Measurements from ENCODE around the gene RAP1A.
"Not testable (repeated sequence)": the region's sequence is repeated elsewhere in the genome, so short reads cannot be mapped to it uniquely, and the experiment has no call there.

The RAP1A gene

GRCh38 chr1:111742292-111742691 lies 122.7 kb downstream of the RAP1A start:
- H3K4me1 ChIP-seq (ENCODE audit: insufficient read depth, low read length) = peaks cover 12% of the 10 kb centered on the region
- not testable (repeated sequence) for H3K9ac ChIP-seq (ENCODE audit: low read depth, low read length); H3K9me3 ChIP-seq (ENCODE audit: control insufficient read depth, insufficient read depth, low read length)

DNA sequence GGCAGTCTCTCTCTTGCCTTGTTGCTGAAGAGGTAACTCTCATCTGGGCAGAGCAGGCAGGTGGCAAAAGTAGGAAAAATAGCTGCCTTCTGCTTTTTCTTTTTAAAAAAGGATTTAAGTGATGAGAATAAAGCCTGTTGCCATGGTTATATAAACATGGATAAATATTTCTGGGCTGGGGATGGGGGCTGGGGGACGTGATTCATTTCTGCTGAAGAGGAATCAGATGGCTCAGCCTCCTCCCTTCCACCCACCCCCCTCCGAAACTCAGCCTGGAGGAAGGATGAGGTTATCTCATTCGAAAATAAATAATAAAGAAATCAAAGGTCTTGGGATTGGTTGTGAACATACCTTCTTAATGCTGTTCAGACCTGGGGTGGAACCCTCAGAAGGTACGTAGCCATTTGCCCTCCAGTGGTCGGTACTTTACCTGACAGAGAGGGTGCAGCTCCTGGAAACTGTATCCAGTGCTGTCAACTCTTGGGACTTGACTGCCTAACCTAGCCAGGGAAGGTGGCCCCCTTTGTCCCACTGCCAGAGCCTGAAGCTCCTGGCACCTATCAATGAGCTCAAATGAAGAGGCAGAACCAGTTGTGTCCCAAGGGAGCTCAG lies 123.5 kb downstream of the RAP1A start:
- peaks cover 9% of the 10 kb centered on the region; the same call in 1 of the 2 replicates for H3K4me1 ChIP-seq (ENCODE audit: insufficient read depth, low read length)
- no peak overlapping the region for H3K9ac ChIP-seq (ENCODE audit: low read depth, low read length)
- H3K36me3 ChIP-seq (ENCODE audit: insufficient read depth, low read length) = no peaks in the 10 kb centered on the region
- no peaks in the 10 kb centered on the region for H3K9me3 ChIP-seq (ENCODE audit: control insufficient read depth, insufficient read depth, low read length)

More at GRCh38 chr1:111742292-111742691, 122.7 kb downstream of the RAP1A start:
- not testable (repeated sequence) for H3K36me3 ChIP-seq (ENCODE audit: insufficient read depth, low read length)

GRCh38 chr1:111743679-111744101 lies 124.1 kb downstream of the RAP1A start:
- no peaks in the 10 kb centered on the region for H3K9me3 ChIP-seq (ENCODE audit: control insufficient read depth, insufficient read depth, low read length)
- H3K9ac ChIP-seq (ENCODE audit: low read depth, low read length) = no peak overlapping the region
- H3K4me1 ChIP-seq (ENCODE audit: insufficient read depth, low read length) = peaks cover 15% of the 10 kb centered on the region
- no peaks in the 10 kb centered on the region for H3K36me3 ChIP-seq (ENCODE audit: insufficient read depth, low read length)

- H3K36me3 ChIP-seq (ENCODE audit: insufficient read depth, low read length) = no peaks in the 10 kb centered on the region
Observed at GRCh38 chr1:111745675-111746613, 126.4 kb downstream of the RAP1A start.

DNA sequence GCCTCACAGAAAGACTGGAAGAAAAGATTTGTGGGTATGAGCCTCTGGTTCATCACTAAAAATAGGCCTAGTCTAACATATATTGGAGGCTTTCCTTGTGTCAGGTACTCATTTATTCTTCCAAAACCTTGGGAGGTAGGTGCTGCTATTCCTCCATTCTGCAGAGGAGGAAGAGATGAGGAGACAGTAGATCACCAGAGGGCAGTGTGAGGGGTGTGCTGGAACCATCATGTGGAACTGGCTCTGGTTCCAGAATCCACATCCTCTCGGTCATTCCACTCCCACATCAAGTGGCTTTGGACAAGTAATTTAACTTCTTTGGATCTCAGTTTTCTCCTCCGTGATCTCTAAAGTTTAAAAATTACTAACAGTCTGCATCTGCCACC lies 127.0 kb downstream of the RAP1A start:
- H3K36me3 ChIP-seq (ENCODE audit: insufficient read depth, low read length) = no peaks in the 10 kb centered on the region
- no peaks in the 10 kb centered on the region for H3K9me3 ChIP-seq (ENCODE audit: control insufficient read depth, insufficient read depth, low read length)
- H3K4me1 ChIP-seq (ENCODE audit: insufficient read depth, low read length) = peaks cover 27% of the 10 kb centered on the region
- no peak overlapping the region for H3K9ac ChIP-seq (ENCODE audit: low read depth, low read length)

More at GRCh38 chr1:111745675-111746613, 126.4 kb downstream of the RAP1A start:
- Histone ChIP-seq H3K9ac (ENCODE audit: low read depth, low read length) (no peak overlapping the region), H3K4me1 (ENCODE audit: insufficient read depth, low read length) (peaks cover 32% of the 10 kb centered on the region), H3K9me3 (ENCODE audit: control insufficient read depth, insufficient read depth, low read length) (no peaks in the 10 kb centered on the region)

DNA sequence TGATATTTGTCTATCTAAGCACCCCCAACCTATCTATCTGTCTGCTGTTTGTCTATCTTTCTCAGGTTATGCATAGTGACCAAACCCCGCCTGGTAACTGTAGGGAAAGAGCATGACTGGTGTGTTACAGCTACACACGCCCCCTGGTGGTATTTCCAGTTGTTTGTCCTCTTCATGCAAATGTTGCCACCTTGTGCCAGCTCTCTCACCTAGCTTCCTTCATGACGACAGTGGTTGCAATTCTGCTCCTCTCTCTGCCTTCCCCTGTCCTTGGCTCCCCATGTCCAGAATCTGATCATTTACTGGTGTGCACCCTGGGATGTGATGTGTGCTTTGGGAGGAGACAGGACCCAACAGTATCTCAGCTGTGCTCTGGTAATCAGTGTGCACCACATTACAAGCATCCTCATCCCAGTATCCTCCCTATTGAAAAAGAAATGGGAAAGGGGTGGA lies 127.7 kb downstream of the RAP1A start:
- H3K36me3 ChIP-seq (ENCODE audit: insufficient read depth, low read length) = no peaks in the 10 kb centered on the region
- H3K9me3 ChIP-seq (ENCODE audit: control insufficient read depth, insufficient read depth, low read length) = no peaks in the 10 kb centered on the region
- H3K4me1 ChIP-seq (ENCODE audit: insufficient read depth, low read length) = peaks cover 27% of the 10 kb centered on the region
- no peak overlapping the region for H3K9ac ChIP-seq (ENCODE audit: low read depth, low read length)

- H3K36me3 ChIP-seq (ENCODE audit: insufficient read depth, low read length) = no peaks in the 10 kb centered on the region
- no peaks in the 10 kb centered on the region for H3K9me3 ChIP-seq (ENCODE audit: control insufficient read depth, insufficient read depth, low read length)
- H3K4me1 ChIP-seq (ENCODE audit: insufficient read depth, low read length) = peaks cover 27% of the 10 kb centered on the region
- H3K9ac ChIP-seq (ENCODE audit: low read depth, low read length) = no peak overlapping the region
Observed at GRCh38 chr1:111747947-111748346, 128.4 kb downstream of the RAP1A start.

DNA sequence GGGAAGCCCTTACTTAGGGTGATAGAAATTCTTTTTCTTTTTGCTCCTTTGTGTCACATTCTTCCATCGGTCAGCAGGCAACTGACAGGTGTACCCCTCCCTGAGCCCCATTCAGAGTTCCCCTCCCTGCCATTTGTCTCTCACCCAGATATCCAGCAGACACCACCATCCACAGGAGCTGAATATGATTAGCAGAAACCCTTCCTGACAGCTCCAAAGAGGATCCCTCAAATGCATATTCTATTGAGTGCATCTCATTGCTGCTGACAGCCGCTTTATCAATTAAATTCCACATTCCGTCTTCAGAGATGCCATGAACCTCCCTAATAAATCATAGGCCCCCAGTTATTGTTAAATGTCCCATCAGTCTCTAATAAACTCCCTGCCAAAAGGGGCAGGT lies 130.0 kb downstream of the RAP1A start:
- Histone ChIP-seq H3K4me1 (ENCODE audit: insufficient read depth, low read length) (peaks cover 27% of the 10 kb centered on the region), H3K9ac (ENCODE audit: low read depth, low read length) (no peak overlapping the region)

GRCh38 chr1:111750856-111751255 lies 131.3 kb downstream of the RAP1A start:
- Histone ChIP-seq H3K36me3 (ENCODE audit: insufficient read depth, low read length) (no peaks in the 10 kb centered on the region), H3K4me1 (ENCODE audit: insufficient read depth, low read length) (peaks cover 27% of the 10 kb centered on the region), H3K9ac (ENCODE audit: low read depth, low read length) (no peak overlapping the region), H3K9me3 (ENCODE audit: control insufficient read depth, insufficient read depth, low read length) (no peaks in the 10 kb centered on the region)

More for the DNA sequence above, 130.0 kb downstream of the RAP1A start:
- H3K36me3 ChIP-seq (ENCODE audit: insufficient read depth, low read length) = no peaks in the 10 kb centered on the region
- H3K9me3 ChIP-seq (ENCODE audit: control insufficient read depth, insufficient read depth, low read length) = no peaks in the 10 kb centered on the region

DNA sequence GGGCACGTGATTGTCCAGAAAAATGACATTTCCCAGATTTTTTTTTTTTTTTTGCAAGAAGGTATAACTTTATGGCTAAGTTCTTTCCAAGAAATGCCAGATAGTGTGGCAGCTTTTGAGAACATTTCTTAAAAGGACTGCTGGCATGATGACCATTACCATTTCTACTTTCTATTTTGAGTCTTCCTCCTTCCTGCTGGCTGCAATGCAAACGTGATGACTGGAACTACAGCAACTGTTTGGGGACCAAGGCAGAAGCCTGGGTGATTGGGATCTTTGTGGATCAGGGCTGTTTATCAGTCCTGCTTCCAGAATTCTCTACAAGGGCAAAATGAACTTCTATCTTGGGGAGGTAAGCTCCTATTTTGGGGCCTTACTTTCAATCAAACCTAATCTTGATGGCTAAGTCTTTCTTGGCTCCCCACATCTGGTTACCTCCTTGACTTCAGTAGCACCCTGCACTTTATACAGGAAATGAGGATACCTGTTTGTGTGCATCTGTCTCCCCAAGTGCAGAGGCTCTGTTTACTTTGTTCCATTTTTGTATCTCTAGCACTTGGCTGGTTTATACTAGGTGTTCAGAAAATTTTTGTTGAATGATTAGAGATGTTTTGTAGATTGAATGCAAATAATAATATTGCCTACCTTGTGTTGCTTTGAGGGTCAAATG lies 132.5 kb downstream of the RAP1A start:
- peaks cover 27% of the 10 kb centered on the region for H3K4me1 ChIP-seq (ENCODE audit: insufficient read depth, low read length)
- H3K9me3 ChIP-seq (ENCODE audit: control insufficient read depth, insufficient read depth, low read length) = no peaks in the 10 kb centered on the region
- H3K9ac ChIP-seq (ENCODE audit: low read depth, low read length) = no peak overlapping the region
- H3K36me3 ChIP-seq (ENCODE audit: insufficient read depth, low read length) = no peaks in the 10 kb centered on the region

DNA sequence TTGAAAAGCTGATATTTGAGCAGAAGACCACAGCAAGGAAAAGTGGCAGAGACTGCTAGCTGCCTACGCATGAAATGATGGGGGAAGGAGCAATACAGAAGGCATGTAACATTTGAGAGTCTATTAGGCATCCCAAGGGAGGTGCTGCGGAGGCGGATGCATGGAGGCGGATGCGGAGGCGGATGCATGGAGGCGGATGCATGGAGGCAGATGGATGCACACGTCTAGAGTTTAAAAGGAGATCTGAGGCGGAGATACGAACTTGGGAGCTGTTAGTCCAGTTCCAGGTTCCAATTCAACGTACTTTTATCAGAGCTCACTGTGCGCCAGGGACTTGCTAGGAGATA lies 135.4 kb downstream of the RAP1A start:
- peaks cover 6% of the 10 kb centered on the region for H3K4me1 ChIP-seq (ENCODE audit: insufficient read depth, low read length)
- H3K9ac ChIP-seq (ENCODE audit: low read depth, low read length) = peak overlapping the region; percentile 90
- no peaks in the 10 kb centered on the region for H3K36me3 ChIP-seq (ENCODE audit: insufficient read depth, low read length)

GRCh38 chr1:111755331-111756123 lies 135.9 kb downstream of the RAP1A start, which contains the start of gene DDX20:
Gene DDX20, plus strand, starts transcription at chr1:111755901. Its CDS starts 24 bp downstream, at chr1:111755925.
- H3K4me1 ChIP-seq (ENCODE audit: insufficient read depth, low read length) = peaks cover under 1% of the 10 kb centered on the region

More for the DNA sequence above, 135.4 kb downstream of the RAP1A start:
- H3K9me3 ChIP-seq (ENCODE audit: control insufficient read depth, insufficient read depth, low read length) = no peaks in the 10 kb centered on the region

DNA sequence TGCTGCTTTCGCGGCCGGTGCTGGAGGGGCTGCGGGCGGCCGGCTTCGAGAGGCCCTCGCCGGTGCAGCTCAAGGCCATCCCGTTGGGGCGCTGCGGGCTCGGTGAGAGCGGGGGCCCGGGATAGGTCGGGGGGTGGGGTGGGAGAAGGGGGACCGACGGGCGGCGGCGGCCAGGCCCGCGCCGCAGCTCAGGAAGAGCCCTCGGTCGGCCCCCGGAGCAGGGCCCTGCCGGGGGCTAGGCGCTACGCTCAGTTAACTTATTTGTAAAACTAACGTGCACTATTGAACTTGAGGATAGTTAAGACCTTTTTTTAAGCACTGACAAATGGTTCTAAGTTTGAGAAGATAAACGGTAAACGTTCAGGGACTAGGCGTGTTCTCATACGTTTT lies 136.5 kb downstream of the RAP1A start:
- Histone ChIP-seq H3K9ac (ENCODE audit: low read depth, low read length) (peak overlapping the region; percentile 90), H3K4me1 (ENCODE audit: insufficient read depth, low read length) (no peaks in the 10 kb centered on the region; the same call in 1 of the 2 replicates), H3K9me3 (ENCODE audit: control insufficient read depth, insufficient read depth, low read length) (no peaks in the 10 kb centered on the region), H3K36me3 (ENCODE audit: insufficient read depth, low read length) (peaks cover 5% of the 10 kb centered on the region; the same call in 1 of the 2 replicates)

More at GRCh38 chr1:111755331-111756123, 135.9 kb downstream of the RAP1A start, which contains the start of gene DDX20:
- H3K9ac ChIP-seq (ENCODE audit: low read depth, low read length) = peak within 1 kb of the TSS; percentile 90
- H3K36me3 ChIP-seq (ENCODE audit: insufficient read depth, low read length) = no peaks in the 10 kb centered on the region; the same call in 1 of the 2 replicates
- no peaks in the 10 kb centered on the region for H3K9me3 ChIP-seq (ENCODE audit: control insufficient read depth, insufficient read depth, low read length)

Measured in ES-I3 (cell line).